GM20431 (cell line): Measurements from ENCODE around the gene GAREM1.

Experiments
- in situ Hi-C: fragments of 300-500 bp; cut with MseI, MboI; formaldehyde crosslinking; loops from one replicate; pipeline ENCODE4 v1.15.0; 2020; ENCODE audit warnings: low sequenced_read_pairs; ENCODE audit not compliant: unreplicated experiment

Gene GAREM1

DNA sequence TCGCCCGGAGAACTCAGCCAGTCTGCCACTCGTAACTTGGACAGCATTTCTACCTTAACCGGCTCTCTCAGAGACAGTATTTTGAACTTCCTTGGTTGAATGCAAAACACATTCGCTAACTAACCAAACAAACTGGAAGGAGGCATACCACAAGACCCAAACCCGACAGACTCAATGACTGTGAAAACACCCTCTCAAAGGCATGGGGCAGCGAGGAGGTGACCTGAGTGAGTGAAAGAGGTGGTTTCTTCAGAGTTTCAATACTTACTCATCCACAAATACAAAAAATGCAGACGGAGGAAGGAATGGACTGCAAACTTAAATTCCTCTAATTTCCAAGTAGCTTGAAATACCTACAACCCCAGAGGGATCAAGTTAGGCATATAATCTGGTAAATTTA is 132.9 kb downstream of the GAREM1 start:
- in situ Hi-C loops = no loop called here

DNA sequence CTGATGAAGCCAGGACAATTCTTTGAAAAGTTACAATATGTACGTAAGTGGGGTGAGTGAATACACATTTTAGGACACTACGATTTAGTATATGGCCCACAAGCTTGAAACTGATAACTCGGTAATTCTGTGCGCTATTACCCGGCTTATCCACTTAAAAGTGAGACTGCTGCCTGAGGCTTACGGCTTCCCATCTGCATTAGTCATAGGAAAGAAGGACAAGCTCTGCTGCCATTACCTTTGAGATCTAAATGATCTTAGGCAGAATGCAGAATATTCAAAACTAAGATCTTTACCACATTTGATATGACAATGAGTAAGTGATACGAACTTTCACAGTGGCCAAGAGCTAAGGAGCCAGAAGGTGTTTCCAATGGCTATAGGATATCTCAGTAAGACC is 133.3 kb downstream of the GAREM1 start:
- in situ Hi-C loops = no loop called here

DNA sequence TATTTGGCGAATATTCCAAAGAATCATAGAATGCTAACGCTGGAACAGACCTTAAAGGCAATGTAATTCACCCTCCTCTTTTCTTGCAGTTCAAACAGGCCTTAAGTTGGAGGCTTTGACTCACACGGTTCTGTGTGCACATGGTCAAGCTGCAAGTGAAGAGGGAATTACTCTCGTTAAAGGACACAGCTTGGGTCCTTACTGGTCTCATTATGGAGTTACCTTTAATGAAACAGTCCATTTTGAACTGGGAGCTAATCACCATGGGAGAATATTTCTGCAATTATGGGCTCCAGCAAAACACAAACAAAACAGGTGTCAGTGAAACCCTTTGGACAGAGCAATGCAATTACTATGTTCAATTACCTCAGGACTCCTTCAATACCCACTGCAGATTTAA is 135.5 kb downstream of the GAREM1 start:
- in situ Hi-C loops = no loop called here

DNA sequence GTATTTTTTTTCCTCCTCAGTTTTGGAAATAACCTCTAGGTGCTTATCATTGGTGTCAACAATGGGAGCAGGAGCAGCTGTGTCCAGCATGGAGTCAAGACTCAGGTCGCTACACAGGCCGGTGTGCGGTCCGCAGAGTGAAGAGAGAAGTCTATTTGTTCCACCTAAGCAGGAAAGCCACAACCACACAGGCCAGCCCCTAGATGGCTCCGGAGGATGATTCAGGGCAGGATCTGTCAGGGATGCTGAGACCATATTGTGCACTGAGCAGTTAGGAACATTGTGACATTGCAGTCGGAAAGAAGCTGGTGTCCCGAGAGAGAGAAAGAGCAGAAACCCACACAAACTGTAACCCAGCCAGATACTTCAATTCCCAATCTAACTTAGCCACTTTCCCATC is 136.9 kb downstream of the GAREM1 start:
- in situ Hi-C loops = no loop called here

DNA sequence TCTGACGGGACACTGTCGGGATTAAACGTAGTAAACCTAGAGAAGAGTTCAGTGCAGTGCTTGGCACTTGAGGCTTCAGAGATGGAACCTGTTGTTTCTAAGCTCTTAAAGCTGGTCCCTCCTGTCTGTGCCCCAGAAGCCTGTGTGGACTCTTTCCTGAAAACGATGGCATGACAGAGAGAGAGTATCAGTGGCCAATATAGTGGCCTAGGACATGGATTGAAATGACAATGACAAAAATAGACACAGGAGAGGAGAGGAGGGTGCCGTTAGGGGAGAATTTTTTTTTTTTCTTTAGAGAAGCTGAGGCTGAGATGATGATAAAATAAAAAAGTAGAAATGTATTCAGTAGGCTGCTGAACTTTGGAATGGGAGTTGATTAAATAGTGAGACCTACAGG is 138.0 kb downstream of the GAREM1 start:
- in situ Hi-C loops = no loop called here

DNA sequence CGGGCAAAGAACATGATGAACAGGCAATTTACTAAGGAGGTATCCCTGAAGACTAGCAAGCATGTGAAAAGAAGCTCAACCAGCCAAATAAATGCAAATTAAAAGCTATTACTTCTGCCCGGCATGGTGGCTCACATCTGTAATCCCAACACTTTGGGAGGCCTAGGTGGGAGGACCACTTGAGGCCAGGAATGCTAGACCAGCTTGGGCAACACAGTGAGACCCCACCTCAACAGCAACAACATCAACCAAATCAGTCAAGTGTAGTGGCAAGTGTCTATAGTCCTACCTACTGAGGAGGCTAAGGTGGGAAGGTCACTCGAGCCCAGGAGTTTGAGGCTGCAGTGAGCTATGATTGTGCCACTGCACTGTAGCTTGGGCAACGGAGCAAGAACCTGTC is 141.7 kb downstream of the GAREM1 start:
- in situ Hi-C loops = no loop called here

DNA sequence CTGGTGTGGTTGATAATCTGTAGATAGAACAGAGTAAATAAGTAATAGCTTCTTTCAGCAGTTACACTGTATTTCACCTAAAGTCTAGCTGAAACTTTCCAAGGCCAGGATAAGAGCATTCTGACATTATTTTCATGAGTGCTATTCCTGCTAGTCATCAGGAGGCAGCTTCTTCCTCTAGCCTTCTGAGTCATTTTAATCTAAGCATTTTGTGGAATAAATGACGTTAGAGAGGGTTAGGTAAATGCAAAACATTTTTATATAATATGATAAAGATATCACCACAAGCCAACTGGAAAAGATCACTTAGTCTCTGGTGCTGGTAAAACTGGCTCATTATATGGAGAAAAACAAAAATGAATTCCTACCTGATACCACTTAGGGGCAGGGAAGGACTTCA is 142.3 kb downstream of the GAREM1 start:
- in situ Hi-C loops = no loop called here

DNA sequence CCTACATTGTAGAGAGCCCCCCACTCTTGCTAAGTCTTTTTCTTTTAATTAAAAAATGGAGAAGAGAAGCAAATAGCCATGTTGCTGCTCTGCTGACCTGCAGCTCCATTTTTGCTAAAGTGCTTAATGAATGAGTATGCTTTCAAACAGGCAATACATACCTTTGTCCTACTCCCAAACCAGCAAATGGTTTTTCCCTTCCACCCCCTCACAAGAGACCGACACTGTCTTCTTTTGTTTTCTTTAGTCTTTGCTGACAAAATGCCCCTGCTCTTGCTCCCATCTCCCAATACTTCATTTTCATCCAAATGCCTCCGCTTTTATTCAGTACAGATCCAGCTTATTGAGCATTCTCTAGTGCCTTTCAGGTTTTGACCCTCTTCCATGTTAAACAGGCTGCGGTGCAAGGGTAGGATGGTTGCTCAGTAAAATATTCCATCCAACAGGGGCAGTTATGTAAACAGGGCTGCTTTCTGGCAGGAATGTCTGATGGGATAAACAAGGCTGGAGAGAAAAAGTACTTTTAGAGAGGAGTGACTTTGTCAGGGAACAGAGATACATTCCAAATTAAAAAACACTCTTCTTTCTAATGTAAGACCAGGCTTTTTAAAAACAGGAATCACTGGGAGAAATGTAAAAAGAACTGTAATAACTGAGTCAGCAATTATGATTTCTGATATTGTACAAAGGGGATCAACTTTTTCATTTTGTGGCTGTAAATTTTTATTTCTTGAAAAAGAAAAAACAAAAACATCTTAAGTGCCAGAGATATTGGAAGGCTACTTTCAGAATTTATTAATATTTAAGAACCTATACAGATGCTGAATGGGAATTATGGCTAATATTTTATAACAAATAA is 144.0 kb downstream of the GAREM1 start:
- in situ Hi-C loops = no loop called here

DNA sequence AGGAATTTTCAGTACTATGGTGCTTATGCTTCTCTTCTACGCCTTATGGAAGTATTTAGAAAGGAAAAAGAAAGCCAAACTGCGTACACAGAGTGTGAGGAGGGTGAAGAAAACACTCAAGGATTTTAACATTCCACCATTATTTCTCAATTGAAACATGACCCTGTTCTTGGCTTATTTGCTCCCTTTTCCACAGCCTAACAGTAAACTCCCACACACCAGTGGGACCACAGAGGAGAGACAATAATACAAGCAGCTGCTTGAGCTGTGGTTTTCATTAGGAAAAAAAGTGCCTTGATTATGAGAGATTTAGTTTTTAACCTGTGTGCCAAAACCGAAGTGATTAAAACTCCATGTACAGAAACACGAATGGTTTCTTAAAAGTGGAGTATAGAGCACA is 146.5 kb downstream of the GAREM1 start:
- in situ Hi-C loops = no loop called here

DNA sequence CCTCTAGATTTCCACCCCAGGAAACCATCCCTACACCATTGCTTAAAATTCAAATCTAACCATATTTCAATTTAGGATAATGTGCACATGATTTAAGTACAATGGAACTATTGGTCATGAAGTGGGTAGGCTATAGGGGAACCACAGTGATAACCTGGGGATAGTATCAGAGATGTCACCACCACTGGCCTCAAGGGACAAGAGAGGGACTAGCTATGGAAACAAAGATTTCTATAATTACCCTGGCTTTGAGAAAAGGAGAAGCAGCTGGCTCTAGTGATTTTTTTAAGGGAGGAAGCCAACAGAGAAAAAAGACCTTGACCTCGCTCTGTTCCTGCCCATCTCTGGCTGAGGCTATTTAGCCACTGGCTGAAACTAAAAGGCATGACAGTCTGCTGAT is 148.9 kb downstream of the GAREM1 start:
- in situ Hi-C loops = no loop called here

DNA sequence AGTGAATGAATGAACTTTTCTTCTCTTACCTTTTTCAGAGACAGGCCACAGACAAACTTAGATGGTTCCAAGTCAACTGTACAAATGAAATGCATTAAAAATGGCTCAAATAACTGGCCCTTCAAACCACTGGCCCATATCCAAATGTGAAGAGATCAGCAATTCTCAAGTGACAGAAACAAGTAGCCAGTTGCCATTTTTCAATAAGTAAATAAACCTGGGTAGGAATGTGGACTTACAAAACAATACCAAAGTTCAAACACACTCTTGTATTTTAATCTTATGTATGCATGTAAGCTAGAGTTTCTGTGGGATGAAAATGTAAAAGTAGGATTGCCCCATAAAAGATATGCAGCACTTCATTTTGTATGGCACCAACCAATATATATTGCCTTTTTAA is 151.6 kb downstream of the GAREM1 start:
- in situ Hi-C loops = no loop called here

DNA sequence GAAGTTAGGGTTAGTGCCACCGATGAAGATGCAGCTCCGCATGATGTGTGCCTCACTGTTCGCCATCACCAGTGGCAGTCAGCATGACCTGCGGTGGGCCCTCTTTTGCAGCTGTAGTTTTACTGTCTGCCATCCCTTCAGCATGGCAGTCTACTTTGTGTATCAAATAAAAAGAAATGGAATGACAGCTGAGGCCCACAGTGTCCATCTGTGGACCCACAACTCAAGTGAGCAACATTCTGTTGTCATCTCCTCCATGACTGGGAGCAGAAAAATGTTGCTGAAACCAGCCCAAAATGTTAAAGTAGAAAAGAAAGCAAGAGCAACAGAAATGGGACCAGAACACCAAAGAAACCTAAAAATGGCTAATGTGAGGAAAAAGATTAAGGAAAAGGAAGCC is 152.1 kb downstream of the GAREM1 start:
- in situ Hi-C loops = no loop called here

DNA sequence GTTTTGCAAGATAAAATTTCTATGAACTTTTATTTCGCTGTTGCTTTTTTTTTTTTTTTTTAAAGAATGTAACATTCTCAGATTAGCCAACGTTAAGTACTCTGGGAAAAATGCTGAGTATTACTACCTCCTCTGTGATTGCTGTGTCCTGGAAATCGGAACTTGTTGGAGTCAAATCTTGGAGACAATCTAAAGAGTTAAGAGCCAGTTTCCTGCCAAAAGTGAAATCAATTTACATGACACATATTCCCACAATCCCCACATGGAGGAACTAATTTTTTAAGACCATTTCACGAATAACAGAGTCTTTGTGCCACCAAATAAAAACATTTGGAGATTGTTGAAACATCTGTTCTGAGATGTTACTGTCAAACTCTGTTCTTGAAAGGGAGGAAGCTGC is 153.0 kb downstream of the GAREM1 start:
- in situ Hi-C loops = no loop called here

DNA sequence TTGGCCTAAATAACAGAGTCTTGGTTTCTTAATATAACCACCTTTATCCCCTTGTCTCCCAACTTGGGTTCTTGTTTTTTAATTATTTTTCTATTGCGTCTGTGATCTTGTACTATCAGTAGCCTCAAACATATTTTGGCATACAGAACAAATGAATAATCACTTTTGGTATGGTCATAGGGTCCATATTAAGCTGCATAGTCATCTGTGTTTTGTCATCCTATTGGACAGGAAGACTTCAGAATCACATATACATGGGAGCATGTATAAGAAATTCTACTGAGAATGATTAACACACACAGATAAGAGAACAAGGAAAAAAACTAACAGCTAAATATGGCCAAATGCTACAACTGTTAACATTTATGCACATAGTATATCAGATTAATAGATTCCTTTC is 154.8 kb downstream of the GAREM1 start:
- in situ Hi-C loops = no loop called here

DNA sequence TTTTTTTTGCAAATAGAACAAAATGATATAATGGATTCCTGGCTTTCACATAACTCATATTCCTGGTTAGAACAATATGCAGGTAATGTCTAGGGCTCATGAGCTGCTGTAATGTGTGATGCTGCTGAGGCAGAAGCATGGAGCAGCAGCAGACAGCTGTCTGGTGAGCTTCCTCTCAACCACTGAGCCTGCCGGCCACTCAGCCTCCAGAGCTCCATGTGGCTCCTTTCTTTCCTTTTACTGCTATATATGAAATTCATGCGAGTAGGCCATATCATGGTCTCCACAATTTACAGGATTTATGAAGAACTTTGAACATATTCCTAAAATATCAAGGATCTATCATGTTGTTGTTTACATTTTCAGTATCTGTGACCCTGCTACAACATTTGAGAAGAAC is 159.9 kb downstream of the GAREM1 start:
- in situ Hi-C loops = no loop called here

DNA sequence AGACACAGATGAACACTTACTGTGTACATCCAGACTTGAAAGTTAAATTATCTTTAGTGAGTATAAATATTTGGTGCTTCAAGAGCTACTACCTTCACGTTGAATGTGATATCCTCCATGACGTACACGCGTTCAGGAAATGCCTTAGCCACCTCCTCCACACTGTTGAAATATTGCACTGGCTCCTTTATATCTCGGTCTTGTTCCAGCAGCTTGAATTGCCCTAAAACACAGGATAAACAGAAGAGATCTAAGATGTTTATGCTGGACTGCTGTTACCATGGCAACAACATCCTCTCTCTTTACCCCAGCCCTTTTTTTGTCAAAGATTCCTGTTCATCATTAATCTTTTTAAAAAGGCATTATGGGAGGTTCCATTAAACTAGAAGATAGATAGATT is 160.6 kb downstream of the GAREM1 start:
- in situ Hi-C loops = no loop called here

DNA sequence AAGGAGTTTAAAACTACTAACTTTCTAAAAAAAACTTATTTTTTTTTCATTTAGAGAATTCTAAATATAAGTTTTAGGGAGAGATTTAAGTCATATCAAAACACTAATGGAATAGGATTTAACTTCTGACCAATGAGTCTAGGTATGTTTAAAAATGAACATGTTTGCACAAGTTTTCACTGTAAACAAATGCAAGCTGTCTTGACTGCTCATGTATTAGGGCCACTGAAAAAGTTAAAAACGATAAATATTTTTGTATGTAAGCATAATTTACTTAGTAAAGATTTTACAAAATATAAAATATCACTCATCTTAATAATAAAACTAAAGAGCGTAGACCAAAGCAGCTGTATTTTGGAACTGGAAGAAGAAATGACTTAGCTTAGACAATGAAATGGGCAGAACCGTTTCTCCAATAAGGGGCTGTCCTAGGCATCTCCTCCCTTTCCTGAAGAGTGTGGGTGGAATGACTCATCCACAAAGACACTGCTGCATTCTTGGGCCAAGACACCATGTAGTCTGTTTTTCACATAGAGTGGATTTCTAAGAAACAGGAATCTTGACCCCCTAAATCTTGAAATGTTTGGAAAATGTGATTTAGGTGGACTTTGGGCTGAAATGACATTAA is 162.1 kb downstream of the GAREM1 start:
- in situ Hi-C loops = no loop called here

DNA sequence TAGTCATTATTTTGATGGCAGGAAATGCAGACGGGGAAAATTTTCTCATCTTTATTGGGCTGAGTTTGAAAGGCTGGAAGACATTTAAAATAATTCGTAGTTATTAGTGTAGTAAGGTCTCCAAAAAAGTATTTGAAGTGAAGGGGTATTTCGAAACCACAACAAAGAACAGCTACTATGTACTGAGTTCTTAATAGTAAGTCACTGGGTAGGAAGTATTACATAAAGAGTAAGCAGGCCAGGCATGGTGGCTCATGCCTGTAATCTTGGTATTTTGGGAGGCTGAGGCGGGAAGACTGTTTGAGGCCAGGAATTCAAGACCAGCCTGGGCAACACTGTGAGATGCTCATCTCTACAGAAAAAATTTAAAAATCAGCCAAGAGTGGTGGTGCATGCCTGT is 167.3 kb downstream of the GAREM1 start:
- in situ Hi-C loops = no loop called here

DNA sequence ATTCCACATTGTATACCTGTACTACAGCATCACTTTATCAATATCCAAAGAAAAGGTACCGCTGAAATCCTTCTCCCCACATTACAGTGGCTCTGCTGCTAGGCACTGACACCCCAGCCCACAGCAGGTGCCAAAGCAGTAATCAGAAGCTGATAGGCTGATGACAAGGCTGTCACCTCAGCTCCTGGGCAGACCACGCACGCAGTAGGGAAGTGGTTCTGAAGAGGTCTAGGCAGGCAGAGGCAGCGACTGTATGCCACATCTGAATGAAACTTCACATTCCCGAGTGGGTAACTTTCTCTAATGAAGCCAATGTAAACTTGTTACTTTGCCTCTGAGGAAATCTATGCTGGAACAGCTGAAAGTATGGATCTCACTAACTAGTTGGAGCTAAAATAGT is 167.9 kb downstream of the GAREM1 start:
- in situ Hi-C loops = no loop called here

DNA sequence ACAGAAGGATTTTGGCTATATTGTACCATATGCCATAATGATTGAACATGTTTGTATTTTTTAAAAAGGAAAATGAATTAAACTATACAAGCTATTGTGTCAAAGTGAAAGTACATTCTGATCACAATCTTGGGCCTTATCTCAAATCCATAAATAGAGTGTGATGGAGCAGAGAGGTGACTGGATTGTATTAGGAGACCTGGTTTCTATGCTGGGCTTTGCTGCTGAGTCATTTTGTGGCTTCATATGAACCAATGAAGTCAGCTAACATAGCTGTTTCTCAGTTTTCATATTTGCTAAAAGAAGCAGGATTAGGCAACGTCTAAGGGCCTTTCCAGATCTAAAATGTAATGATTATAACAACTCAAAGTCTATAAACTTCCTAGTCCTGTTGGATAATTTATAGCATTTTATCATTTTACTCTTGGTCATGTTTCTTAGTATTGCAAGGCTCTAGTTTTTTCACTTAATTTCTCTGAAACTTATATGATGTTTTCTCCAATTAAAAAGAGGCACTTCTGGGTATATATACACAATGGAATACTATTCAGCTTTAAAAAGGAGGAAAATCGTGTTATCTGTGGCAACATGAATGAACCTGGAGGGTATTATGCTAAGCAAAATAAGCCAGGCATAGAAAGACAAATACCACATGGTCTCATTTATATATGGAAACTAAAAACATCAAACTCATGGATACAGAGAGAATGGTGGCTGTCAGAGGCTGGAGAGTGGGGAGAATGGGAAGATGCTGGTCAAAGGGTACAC is 168.5 kb downstream of the GAREM1 start:
- in situ Hi-C loops = no loop called here

DNA sequence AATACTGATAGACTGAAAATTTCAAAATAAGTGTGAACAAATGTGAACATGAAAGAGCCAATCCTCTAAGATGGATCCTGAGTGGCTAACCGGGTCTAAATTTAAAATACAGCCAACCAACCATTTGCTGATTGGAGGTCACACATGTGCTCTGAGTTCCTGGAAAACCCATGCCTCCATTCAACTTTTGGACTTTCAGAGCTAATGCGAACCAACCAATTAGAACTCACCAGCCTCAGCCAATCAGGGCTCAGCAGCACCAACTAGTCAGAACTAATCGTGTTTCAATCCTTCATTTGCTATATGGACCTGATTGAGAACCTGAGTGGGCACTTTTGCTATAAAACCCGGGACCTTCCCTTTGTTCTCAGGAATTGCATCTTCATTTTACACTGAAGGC is 169.3 kb downstream of the GAREM1 start:
- in situ Hi-C loops = no loop called here
